Forelimb muscle (tissue), 1 donor: Measurements from ENCODE around the gene TMEM151A. TPM values are rescaled to one million over a fixed set of nuclear protein-coding genes. Genes with fewer than 3 reads are reported as not detected.
"Not testable (repeated sequence)": the region's sequence is repeated elsewhere in the genome, so short reads cannot be mapped to it uniquely, and the experiment has no call there.

Experiments used
- DNase-seq: peaks from one replicate; pipeline ENCODE4 v3.0.0-alpha.2; 2013; ENCODE audit warnings: low read depth
- polyA plus RNA-seq: library from polyadenylated mRNA; unstranded; fragments of 120-200 nt; gene quantifications from one replicate; pipeline ENCODE4 v1.2.1, GENCODE V29; 2013; ENCODE audit not compliant: insufficient read length

Gene TMEM151A
- polyA plus RNA-seq, 1 donor = not detected

DNA sequence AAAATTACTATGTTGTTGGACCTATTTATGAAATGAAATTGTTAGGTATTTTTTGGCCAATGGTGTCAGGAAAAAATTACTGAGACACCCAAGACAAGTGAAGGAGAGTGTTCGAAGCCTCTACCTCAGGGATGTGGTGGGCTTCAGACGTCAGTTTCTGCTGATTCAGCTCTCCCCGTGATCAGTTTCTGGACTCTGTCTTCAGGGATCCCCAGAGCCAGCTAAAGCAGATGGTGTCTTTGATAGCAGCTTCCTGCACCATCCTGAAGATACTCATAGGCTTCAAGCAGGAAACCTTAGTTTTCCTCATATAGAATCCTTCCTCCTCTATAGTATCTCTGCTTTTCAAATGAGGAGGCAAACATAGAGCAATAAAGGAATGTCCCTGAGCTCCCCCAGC lies 17.8 kb downstream of the TMEM151A start:
- no peak for DNase-seq

DNA sequence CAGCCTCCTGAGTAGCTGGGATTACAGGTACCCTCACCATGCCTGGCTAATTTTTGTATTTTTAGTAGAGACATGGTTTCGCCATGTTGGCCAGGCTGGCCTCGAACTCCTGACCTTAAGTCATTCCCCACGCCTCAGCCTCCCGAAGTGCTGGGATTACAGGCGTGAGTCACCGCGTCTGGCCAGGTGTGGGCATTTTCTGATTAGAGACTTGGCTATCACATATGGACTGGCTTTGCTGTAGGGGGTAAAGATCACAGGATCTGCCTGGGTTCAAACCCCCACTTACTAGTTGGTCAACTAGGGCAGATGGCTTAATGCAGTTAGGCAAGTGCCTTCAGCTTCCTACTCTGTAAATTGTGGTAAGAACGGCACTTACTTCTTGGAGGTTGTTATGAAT lies 18.6 kb downstream of the TMEM151A start:
- no peak for DNase-seq

DNA sequence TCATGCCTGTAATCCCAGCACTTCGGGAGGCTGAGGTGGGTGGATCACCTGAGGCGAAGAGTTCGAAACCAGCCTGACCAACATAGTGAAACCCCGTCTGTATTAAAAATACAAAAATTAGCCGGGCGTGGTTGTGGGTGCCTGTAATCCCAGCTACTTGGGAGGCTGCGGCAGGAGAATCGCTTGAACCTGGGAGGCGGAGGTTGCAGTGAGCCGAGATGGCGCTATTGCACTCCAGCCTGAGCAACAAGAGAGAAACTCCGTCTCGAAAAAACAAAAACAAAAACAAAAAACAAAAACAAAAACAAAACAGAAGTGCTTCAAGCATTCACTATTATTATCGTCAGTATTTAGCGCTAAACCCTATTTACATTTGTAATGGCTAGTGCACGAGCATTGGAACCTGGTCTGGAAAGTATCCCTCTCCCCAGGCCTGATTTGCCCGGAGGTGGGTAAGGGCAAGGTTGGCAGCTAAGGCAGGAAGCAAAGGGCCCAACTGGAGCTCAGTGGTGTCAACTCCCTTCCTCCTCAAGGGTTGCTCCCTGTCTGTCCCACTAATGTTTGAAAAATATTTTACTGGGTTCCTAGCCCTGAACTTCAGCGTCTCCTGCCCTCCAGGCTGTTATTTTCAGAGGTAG lies 19.2 kb downstream of the TMEM151A start:
- not testable (repeated sequence) for DNase-seq

DNA sequence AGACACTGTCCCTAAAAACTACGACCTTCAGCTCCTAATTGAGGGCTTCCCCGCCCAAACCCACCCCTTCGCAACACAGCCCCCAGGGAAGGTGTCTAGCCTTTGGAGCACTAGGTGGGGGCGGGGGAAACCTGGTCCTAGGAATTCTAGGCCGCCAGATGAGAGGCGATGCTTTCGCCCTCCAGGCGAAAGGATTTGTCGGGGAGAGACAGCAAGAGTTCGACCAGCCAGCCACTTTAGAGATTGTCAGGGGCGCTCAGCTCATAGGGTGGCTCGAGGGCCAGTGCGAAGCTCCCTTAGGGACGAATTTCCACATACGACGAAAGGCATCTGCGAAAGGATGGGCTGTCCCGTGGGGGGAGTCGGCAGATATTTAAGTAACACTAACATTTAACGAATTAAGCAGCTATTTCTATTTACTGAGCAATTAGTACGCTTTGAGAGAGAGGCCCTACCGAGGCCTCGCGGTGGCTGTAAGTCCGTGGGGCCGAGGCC lies 19.8 kb downstream of the TMEM151A start:
- no peak for DNase-seq

DNA sequence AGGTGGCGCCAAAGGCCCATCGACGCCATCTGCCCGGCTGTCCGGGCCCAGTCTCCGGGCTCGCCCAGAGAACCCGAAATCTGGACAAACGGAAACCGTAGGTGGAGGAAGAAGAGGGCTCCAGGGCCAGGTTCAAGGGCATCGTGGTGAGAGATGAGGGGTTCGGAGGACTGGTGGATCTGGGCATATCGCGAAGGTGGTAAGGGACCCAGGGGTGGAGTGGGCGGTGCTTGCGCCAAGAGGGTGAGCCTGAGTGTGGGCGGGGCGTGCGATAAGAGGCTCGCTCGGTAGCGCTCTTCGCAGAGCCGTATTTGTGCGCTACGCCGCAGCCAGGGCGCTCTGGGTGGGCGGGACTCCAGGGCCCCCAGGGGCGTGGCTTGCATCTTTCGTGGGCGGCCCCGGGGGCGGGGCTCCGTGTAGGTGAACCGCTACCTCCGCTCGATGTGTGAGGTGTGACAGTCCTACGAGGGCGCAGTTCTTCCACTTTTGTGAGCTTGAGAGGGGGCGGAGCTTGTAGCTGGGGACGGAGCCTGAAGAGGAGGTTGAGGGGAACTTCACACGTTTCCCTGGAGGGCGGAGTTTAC lies 20.4 kb downstream of the TMEM151A start:
- DNase-seq = peak; percentile 71

DNA sequence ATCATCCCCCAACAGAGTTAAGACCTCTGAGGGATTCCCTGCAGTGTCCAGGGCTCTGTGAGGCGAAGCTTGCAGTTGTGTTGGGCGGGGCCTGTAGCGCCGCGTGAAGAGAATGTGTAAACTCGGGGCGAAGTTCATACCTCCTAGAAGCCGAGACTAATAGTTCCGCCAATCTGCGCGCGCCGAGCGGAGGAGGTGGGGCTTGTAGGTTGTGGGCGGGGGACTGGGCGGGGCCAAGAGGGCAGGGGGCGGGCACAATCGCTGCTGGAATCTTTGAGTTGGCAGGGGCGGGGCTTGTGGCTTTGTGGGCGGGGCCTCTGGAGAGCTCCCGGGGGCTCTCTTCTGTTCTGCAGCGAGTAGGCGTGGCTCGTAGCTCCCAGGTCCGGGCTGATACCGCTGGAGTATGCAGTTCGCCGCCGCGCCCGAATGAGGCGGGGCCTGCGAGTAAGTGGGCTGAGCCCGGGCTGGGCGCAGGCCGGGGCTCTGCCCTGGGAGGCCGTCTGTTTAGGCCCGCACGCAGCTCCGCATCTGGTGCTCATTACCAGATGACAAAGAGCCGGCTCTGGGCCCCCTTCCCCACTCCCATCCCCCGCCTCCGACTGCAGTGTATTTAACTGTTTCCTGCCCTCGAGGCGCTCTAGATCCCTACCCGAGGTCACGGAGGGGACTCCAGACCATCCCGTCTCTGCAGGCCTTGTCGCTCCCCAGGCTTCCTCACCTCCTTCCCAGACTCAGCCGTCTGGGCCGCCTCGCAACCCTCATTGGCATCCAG lies 21.0 kb downstream of the TMEM151A start:
- DNase-seq = peak; percentile 95

DNA sequence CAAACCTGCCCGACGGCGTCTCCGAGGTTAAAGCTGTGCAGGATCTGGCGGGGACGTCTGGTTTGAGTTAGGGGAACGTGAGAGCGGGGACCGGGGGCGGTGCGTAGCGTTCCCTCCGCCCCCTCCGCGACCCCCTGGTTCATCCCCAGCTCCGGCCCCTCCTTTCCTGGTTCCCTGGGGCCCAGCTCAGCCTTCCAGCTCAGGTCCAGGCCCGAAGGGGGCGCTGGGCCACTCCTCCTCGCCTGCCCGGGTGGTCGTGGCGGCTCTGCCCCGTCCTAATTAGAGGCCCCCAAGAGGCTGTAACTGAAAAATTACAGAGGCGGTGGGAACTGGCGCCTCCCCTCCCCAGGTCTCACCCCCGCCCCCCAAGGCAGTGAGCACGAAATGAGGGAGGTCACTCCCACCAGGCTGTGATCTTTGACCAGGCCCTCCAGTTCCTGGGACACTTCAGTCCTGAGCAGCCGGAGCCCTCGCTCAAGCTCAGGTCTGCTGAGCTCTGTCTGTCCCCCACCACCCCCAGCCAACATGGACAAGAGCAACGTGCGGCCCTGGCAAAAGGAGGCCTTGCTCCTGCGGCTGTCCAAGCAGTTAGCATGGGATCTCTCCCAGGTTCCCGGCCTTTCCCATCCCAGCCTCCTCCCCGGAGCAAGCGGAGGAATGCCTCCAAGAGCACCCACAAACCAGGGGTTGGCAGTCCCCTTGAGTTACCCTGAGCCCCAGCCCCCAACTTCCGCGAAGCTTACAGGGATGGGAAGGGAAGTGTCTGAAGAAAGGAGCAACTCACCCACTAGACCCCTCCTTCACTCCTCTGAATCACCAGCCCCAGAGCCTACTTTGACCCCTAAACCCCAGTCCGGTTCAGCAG lies 21.9 kb downstream of the TMEM151A start:
- DNase-seq = peak; percentile 57

DNA sequence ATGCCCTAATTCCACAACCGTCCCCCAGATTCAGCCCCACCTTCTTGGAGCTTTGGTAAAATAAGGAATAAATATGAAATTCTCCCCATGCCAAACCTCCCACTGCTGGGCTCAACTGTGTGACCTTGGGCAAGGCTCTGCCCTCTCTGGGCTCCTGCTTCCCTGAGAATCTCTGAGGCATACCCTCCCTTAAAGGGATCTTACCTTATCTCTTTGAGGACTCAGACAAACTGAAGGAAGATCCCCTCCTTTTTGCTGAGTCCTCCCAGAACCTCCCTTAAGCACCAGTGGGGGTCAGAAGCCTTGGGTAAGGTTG lies 22.4 kb downstream of the TMEM151A start:
- DNase-seq = no peak

DNA sequence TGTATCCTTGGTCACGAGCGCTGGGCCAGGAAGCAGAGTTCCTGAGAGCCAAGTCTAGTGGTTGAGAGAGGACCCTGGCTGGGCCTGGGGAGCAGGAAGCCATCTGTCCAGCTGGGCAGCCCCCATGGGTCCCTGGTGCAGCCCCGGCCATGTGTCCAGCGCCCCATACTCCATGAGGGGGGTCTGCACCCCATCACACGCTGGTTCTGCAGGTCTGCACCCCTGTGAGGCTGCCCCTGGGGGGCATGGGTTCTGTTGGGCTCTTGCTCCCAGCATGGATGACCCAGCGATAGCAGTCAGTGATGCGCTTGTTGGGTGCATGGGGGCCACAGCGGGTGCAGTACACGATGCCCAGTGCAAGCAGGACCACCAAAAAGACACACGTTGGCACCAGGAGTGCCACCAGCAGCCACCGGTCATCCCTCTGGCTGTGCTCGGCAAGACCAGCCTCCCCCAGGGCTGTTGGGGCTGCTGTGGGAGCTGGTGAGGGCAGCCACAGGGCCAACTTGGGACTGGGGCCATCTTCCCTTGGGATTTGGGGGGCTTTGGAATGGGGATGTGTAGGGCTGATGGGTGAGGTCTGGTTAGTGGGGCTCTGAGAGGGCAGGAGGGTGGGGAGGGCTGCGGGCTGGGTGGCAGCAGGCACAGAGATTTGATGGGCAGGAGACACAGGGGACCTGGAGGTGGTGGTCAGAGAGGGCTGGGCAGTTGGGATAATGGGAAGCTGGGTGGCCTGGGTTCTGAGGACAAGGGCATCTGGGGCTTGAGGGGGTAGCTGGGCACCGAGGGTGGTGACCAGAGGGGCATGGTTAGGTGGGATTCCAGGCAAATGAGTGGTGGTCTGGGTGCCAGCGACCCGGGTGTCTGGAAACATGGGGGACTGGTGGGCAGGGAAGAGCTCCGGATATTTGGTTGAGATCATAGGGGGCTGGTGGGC lies 23.1 kb downstream of the TMEM151A start:
- no peak for DNase-seq

DNA sequence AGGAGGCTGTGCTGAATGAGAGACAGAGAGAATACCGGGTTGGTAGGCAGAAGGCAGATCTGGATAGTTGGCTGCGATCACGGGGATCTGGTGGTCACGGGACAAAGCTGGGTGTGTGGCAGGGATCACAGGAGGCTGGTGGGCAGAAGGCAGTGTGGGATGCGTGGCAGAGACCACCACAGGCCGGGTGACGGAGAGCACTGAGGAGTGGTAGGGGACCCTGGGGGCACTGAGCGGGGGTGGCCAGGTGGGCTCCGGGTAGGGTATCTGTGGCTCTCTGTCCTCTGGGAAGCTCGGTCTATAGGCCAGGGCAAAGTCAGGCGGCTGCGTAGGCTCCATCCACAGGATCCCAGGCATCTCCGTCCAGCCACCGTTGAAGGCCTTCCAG lies 23.8 kb downstream of the TMEM151A start:
- no peak for DNase-seq

DNA sequence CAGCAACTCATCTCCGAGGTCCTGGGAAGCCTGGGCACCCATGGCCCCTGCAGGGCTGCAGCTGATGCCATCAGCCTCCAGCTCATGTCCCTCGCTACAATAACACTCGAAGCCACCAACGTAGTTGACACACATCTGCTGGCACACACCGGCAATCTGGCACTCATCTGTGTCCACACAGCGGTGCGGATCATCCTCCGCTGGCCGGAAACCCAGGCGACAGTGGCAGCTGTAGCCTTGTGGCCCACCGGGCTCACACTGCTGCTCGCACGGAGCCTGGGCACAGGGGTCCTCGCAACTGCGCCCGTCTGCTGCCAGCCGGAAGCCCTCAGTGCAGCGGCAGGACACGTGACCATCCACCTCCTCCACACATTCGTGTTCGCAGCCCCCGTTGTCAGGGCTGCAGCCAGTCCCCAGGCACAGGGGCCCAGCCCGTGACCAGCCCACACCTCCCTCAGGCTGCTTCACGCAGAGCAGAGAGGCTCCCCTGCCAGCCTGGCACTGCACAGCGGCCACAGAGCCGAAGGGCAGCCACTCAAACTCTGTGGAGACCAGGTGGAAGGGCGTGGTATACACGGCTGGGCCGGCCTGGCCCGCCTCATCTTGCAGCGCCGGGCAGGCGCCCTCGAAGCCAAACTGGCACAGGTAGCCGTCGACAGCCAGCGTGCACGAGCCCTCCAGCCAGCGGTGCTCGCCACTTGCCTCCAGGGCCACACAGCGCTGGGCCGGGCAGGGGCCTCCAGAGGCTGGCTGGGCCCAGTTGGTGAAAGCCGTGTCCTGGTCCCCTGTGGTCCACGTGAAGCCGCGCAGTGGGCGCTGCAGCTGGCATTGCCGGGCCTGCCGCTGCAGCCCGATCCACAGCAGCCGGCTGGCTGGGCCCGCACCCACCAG lies 24.5 kb downstream of the TMEM151A start:
- DNase-seq = no peak

DNA sequence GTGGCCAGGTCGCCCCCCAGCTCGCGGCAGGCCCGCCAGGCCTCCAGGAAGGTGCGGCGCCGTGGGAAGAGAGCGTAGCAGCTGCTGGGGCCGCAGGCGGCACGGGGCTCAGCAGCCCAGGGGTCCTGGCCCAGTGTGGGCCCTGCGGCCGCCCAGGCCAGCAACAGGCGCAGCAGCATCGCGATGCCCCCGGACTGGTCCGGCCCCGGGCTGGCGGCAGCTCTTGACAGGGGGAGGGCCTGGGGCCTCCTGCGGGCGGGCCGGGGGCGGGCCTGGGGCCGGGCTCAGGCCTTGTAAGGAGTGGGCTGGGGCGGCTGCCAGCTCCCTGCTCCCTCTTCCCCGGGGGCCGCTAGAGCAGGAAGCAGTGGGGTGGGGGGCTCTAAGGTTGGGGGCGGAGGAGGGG lies 25.2 kb downstream of the TMEM151A start, which contains the start of gene CD248:
CD248 (minus strand) TSS at position 196 of the 403 bp plus-strand sequence; CDS start at position 179, 17 bp downstream.
- no peak for DNase-seq

DNA sequence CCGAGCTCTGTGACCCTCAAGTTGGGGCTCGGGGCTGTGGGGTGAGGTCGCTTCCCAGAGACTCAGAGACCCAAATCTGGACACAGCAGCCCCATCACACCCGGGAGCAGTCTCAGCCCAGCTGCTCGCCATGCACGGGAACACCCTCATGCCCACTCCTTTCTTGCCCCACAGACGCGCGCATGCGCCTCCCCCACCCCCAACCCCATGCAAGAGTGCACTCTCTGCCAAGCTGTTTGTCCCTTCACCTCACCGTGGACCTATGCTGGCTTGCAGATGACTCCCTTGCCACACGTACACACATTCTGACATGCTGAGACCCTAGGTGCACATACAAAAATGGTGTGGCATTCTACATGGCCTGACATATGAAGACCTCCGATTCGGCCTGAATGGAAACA lies 25.6 kb downstream of the TMEM151A start:
- DNase-seq = no peak

DNA sequence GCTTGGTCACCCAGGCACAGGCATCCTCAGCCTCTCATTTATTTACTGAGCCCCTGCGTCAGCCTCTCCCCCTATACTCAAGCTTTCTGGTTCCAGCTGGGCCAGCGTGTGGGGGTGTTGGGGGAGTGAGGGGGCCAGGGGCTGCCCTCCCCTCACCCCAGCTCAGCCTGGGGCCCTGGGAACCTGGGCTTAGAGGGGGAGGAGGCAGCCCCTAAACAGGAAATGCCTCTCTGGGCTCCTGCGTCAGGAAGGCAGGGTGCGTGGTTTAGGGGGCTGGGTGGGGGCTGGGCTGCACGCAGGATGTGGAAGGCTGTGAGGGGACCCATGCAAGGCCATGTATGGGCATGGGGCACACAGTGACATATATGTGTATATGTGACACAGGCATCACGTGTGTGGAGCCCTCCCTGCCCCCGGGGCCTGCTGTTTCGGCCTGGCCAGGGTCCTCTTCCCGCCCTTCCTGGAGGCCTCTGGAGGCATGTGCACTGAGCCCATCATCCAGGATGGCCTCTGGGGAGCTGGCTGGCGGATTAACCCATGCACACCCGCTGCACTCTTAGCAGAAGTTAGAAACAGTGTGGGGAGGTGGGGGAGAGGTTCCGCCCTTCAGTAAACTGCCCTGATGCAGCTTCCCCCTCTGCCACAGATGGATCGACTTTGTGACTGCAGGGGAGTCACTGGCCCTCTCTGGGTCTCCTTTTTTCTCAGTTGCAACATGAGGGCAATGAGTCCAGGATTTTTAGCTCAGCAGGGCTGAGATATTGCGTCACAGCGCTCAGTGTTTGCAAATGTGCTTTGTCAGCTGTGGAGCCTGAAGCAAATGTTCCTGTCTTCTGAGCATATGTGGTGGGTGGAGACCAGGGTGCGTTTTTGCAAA lies 26.3 kb downstream of the TMEM151A start:
- no peak for DNase-seq

DNA sequence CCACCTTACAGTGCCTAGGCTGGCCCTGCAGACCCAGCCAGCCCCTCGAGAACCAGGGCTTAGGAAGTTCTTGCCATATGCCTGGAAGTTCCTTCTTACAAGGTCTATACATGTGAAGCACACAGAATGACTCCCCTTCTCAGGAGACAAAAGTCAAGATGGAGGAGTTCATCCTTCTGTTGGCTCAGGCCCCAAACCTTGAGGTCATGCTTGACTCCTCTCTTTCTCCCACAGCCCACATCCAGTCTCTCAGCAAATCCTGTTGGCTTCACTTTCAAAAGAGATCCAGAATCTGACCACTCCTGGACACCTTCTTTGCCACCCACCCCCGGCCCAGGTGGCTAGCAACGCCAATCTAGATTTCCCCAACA lies 26.9 kb downstream of the TMEM151A start:
- DNase-seq = no peak

DNA sequence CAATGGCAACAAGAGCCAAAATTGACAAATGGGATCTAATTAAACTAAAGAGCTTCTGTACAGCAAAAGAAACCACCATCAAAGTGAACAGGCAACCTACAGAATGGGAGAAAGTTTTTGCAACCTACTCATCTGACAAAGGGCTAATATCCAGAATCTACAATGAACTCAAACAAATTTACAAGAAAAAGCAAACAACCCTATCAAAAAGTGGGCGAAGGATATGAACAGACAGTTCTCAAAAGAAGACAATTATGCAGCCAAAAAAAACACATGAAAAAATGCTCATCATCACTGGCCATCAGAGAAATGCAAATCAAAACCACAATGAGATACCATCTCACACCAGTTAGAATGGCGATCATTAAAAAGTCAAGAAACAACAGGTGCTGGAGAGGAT lies 28.6 kb downstream of the TMEM151A start:
- DNase-seq = not testable (repeated sequence)

DNA sequence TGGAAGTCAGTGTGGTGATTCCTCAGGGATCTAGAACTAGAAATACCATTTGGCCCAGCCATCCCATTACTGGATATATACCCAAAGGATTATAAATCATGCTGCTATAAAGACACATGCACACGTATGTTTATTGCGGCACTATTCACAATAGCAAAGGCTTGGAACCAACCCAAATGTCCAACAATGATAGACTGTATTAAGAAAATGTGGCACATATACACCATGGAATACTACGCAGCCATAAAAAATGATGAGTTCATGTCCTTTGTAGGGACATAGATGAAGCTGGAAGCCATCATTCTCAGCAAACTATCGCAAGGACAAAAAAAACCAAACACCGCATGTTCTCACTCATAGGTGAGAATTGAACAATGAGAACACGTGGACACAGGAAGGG lies 29.1 kb downstream of the TMEM151A start:
- DNase-seq = not testable (repeated sequence)

DNA sequence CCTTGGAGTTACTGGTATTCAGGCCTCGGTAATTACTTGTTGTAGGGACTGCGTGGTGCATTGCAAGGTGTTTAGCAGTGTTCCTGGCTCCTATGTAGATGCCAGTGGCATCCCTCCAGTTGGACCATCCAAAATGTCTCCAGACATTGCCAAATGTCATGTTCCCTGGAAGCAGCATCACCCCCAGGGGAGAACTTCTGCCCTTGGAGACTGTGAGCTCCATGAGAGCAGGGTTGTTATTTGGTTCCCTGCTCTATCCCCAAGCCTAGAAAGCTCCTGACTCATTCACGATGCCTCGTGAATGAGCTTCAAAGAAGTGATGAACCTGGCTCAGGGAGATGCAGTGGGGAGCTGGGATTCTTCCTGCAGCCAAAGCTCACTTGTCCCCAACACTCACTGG lies 29.9 kb downstream of the TMEM151A start:
- no peak for DNase-seq
